Measurements from ENCODE around the gene TMEM95. TPM values are rescaled to one million over a fixed set of nuclear protein-coding genes. Genes with fewer than 3 reads are reported as not detected.
"Not testable (repeated sequence)": the region's sequence is repeated elsewhere in the genome, so short reads cannot be mapped to it uniquely, and the experiment has no call there.

Gene TMEM95
- total and polyA plus RNA-seq, 2 donors from 2014 or later = not detected

DNA sequence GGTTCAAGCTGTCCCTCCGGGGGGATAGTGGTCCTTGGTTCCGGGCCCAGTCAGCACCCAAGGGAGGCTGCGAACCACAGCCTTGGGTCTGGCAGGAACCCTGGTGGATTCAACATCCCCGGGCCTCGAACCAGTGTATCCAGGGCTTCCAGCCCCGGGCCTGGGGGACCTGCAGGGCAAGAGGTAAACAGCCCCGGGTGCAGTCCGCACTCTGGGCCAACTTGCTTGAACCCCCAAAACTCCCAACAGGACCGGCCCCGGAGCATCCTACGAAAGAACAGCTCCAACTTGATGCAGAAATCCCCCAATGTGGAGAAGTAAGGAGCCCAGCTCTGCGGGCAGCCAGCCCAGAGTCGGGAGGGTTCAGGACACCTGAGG, 24.3 kb upstream of the TMEM95 start:
- no peak for FAIRE-seq
- peaks cover 1 to 7% (median 4%) of the 10 kb centered on the region in 3 donors for H3K36me3 ChIP-seq (ENCODE audit: control insufficient read depth in 2 of 3, insufficient read depth in 3 of 3, low read length in 3 of 3)
- peak in 2 of 5 donors; percentile 74 to 84 for DNase-seq
- intact Hi-C loops (cut with DNase I) = no loop called here
- no peak overlapping the region for H3K9ac ChIP-seq (ENCODE audit: low read length in 3 of 3)
- peaks cover 0 to 17% (median 7%) of the 10 kb centered on the region in 3 donors for H3K4me1 ChIP-seq (ENCODE audit: control insufficient read depth in 2 of 3, insufficient read depth in 2 of 3, low read depth in 1 of 3, low read length in 3 of 3)
- no peaks in the 10 kb centered on the region for H3K9me3 ChIP-seq (ENCODE audit: control insufficient read depth in 2 of 3, insufficient read depth in 1 of 3, low read length in 3 of 3)
- peak overlapping the region; percentile 7 to 98 (median 11) for H3K4me3 ChIP-seq (ENCODE audit: low read length in 3 of 3)
- H3K27me3 ChIP-seq (ENCODE audit: control insufficient read depth, insufficient read depth, low read length) = no peaks in the 10 kb centered on the region
- TF ChIP-seq, protein P1, sequence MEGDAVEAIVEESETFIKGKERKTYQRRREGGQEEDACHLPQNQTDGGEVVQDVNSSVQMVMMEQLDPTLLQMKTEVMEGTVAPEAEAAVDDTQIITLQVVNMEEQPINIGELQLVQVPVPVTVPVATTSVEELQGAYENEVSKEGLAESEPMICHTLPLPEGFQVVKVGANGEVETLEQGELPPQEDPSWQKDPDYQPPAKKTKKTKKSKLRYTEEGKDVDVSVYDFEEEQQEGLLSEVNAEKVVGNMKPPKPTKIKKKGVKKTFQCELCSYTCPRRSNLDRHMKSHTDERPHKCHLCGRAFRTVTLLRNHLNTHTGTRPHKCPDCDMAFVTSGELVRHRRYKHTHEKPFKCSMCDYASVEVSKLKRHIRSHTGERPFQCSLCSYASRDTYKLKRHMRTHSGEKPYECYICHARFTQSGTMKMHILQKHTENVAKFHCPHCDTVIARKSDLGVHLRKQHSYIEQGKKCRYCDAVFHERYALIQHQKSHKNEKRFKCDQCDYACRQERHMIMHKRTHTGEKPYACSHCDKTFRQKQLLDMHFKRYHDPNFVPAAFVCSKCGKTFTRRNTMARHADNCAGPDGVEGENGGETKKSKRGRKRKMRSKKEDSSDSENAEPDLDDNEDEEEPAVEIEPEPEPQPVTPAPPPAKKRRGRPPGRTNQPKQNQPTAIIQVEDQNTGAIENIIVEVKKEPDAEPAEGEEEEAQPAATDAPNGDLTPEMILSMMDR (IDR thresholded peaks at IDR 0.05; ENCODE audit: borderline replicate concordance, extremely low read depth, insufficient read depth) = no peak
- H3K27ac ChIP-seq (ENCODE audit: low read depth in 2 of 2, low read length in 2 of 2) = peak overlapping the region; percentile 14 to 32

DNA sequence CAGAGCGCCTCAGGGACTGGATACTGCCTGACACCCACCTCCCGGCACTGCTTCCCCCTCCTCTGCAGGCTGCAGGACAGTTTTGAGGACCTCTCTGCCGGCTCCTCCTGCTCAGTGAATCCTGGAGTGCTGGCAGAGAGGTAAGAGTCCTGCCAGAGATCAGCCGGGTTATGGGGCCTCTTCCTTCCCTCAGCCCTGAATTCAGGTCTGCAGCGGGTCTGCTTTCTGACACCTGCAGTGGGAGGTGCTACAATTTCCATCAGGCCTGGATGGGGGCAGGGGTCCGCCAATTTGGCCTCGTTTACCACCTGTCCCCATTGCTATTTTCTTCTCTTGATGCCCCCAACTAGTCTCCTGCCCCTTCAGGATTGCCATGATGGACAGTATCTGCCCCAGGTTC, 22.8 kb upstream of the TMEM95 start:
- no peaks in the 10 kb centered on the region for H3K9me3 ChIP-seq (ENCODE audit: control insufficient read depth in 2 of 3, insufficient read depth in 1 of 3, low read length in 3 of 3)
- H3K36me3 ChIP-seq (ENCODE audit: control insufficient read depth in 2 of 3, insufficient read depth in 3 of 3, low read length in 3 of 3) = no peaks in the 10 kb centered on the region
- H3K4me3 ChIP-seq (ENCODE audit: low read length in 3 of 3) = no peak overlapping the region
- H3K4me1 ChIP-seq (ENCODE audit: control insufficient read depth in 2 of 3, insufficient read depth in 2 of 3, low read depth in 1 of 3, low read length in 3 of 3) = peaks cover 0 to 17% (median 7%) of the 10 kb centered on the region in 3 donors
- DNase-seq (no peak), FAIRE-seq (no peak)
- no peaks in the 10 kb centered on the region for H3K27me3 ChIP-seq (ENCODE audit: control insufficient read depth, insufficient read depth, low read length)
- H3K27ac ChIP-seq (ENCODE audit: low read depth in 2 of 2, low read length in 2 of 2) = no peak overlapping the region
- no peak overlapping the region for H3K9ac ChIP-seq (ENCODE audit: low read length in 3 of 3)
- TF ChIP-seq, protein P1 (IDR thresholded peaks at IDR 0.05; ENCODE audit: borderline replicate concordance, extremely low read depth, insufficient read depth) = no peak
- intact Hi-C loops (cut with DNase I) = no loop called here

DNA sequence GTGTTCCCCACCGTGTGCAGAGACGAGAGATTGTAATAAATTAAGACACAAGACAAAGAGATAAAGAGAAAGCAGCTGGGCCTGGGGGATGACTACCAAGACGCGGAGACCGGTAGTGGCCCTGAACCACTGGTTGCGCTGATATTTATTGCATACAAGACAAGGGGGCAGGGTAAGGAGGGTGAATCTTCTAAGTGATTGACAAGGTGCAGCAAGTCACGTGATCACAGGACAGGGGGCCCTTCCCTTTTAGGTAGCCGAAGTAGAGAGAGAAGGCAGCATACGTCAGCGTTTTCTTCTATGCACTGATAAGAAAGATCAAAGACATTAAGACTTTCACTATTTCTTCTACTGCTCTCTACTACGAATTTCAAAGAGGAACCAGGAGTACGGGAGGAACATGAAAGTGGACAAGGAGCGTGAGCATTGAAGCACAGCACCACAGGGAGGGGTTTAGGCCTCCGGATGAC, 22.3 kb upstream of the TMEM95 start:
- FAIRE-seq; H3K4me3 ChIP-seq (ENCODE audit: low read length in 3 of 3); DNase-seq; intact Hi-C loops (cut with DNase I); H3K27me3 ChIP-seq (ENCODE audit: control insufficient read depth, insufficient read depth, low read length); H3K9ac ChIP-seq (ENCODE audit: low read length in 3 of 3); H3K9me3 ChIP-seq (ENCODE audit: control insufficient read depth in 2 of 3, insufficient read depth in 1 of 3, low read length in 3 of 3); H3K27ac ChIP-seq (ENCODE audit: low read depth in 2 of 2, low read length in 2 of 2); H3K36me3 ChIP-seq (ENCODE audit: control insufficient read depth in 2 of 3, insufficient read depth in 3 of 3, low read length in 3 of 3): not testable (repeated sequence)
- peaks cover 0 to 17% (median 7%) of the 10 kb centered on the region in 3 donors for H3K4me1 ChIP-seq (ENCODE audit: control insufficient read depth in 2 of 3, insufficient read depth in 2 of 3, low read depth in 1 of 3, low read length in 3 of 3)

DNA sequence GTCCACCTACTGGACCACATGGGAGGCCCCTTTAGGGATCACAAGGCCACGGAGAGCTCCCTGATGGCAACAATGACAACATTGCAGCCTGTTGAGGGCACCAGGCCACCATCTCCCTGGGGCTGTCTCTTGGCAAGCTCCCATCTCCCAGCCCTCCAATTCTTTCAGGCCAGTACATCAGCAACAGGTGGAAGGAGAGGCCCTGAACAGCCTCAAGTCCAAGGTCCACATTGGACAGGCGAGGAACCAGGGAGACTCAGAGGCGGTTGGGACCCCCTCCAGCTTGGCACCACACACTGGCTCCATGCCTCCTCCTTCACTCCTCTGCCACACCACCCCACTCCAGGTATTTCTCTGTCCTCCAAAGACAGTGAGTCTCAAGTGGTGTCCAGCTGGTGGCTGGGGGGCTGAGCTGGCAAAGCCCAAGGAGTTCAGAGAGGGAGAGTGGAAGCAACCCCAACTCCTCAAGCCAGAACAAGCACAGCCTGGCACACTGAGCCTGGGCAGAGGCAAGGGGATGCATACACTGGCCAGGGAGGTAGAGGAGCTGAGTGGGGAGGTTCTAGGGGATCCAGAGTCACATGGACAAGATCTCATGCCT, 19.9 kb upstream of the TMEM95 start:
- H3K9me3 ChIP-seq (ENCODE audit: control insufficient read depth in 2 of 3, insufficient read depth in 1 of 3, low read length in 3 of 3) = no peaks in the 10 kb centered on the region
- DNase-seq (no peak), FAIRE-seq (no peak)
- peaks cover 0 to 5% (median 0%) of the 10 kb centered on the region in 3 donors for H3K4me1 ChIP-seq (ENCODE audit: control insufficient read depth in 2 of 3, insufficient read depth in 2 of 3, low read depth in 1 of 3, low read length in 3 of 3)
- no peaks in the 10 kb centered on the region for H3K36me3 ChIP-seq (ENCODE audit: control insufficient read depth in 2 of 3, insufficient read depth in 3 of 3, low read length in 3 of 3)
- H3K9ac ChIP-seq (ENCODE audit: low read length in 3 of 3) = no peak overlapping the region
- no peaks in the 10 kb centered on the region for H3K27me3 ChIP-seq (ENCODE audit: control insufficient read depth, insufficient read depth, low read length)
- TF ChIP-seq, protein P1 (IDR thresholded peaks at IDR 0.05; ENCODE audit: borderline replicate concordance, extremely low read depth, insufficient read depth) = no peak
- no peak overlapping the region for H3K4me3 ChIP-seq (ENCODE audit: low read length in 3 of 3)
- intact Hi-C loops (cut with DNase I) = no loop called here
- H3K27ac ChIP-seq (ENCODE audit: low read depth in 2 of 2, low read length in 2 of 2) = no peak overlapping the region

DNA sequence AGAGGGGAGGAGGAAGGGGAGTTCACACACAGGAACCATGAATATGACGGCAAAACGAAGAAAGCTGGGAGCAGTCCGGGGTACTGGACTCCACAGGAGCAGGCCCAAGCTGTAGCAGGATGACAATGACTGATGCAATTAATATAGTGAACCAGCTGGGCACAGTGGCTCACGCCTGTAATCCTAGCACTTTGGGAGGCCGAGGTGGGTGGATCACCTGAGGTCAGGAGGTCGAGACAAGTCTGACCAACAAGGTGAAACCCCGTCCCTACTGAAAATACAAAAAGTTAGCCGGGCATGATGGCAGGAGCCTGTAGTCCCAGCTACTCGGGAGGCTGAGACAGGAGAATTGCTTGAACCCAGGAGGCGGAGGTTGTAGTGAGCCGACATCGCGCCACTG, 19.2 kb upstream of the TMEM95 start:
- H3K27ac ChIP-seq (ENCODE audit: low read depth in 2 of 2, low read length in 2 of 2); H3K4me1 ChIP-seq (ENCODE audit: control insufficient read depth in 2 of 3, insufficient read depth in 2 of 3, low read depth in 1 of 3, low read length in 3 of 3); H3K27me3 ChIP-seq (ENCODE audit: control insufficient read depth, insufficient read depth, low read length); H3K36me3 ChIP-seq (ENCODE audit: control insufficient read depth in 2 of 3, insufficient read depth in 3 of 3, low read length in 3 of 3); H3K9ac ChIP-seq (ENCODE audit: low read length in 3 of 3); intact Hi-C loops (cut with DNase I); H3K4me3 ChIP-seq (ENCODE audit: low read length in 3 of 3); DNase-seq; H3K9me3 ChIP-seq (ENCODE audit: control insufficient read depth in 2 of 3, insufficient read depth in 1 of 3, low read length in 3 of 3); FAIRE-seq: not testable (repeated sequence)

Data from kidney (tissue), 14 donors.